Activated T-cell treated with anti-CD3 and anti-CD28 coated beads, Interleukin-2, amount 50 U/mL, for 48 hours (primary cell): ENCODE data around the gene PPIF.
A peak's percentile ranks its signal among the peaks of the same experiment; 100 is the strongest.

ENCODE experiments used
- DNase-seq, 2 experiments: peaks; one replicate each; pipeline ENCODE4 v3.0.0-alpha.2; 2020

PPIF gene

GRCh38 chr10:79313911-79314439 lies 33.3 kb upstream of the PPIF start:
- no peak for DNase-seq

GRCh38 chr10:79314761-79315601 lies 32.3 kb upstream of the PPIF start:
- no peak for DNase-seq

- no peak for DNase-seq
These were observed 31.7 kb upstream of the PPIF start for GRCh38 chr10:79315602-79315920.

GRCh38 chr10:79316671-79317431 lies 30.4 kb upstream of the PPIF start:
- peak in 1 of 2 experiments; percentile 43 for DNase-seq

GRCh38 chr10:79318369-79318768 lies 28.9 kb upstream of the PPIF start:
- no peak for DNase-seq

GRCh38 chr10:79319115-79319771 lies 28.0 kb upstream of the PPIF start:
- DNase-seq = no peak

GRCh38 chr10:79320316-79320715 lies 27.0 kb upstream of the PPIF start:
- DNase-seq = no peak

- peak; percentile 50 to 58 for DNase-seq
These were observed 26.3 kb upstream of the PPIF start for GRCh38 chr10:79320820-79321493.

GRCh38 chr10:79321494-79321882 lies 25.8 kb upstream of the PPIF start:
- no peak for DNase-seq

GRCh38 chr10:79321951-79322350 lies 25.3 kb upstream of the PPIF start:
- DNase-seq = no peak

- DNase-seq = peak; percentile 84 to 85
These were observed 24.4 kb upstream of the PPIF start for GRCh38 chr10:79322616-79323543.

GRCh38 chr10:79323602-79324001 lies 23.7 kb upstream of the PPIF start:
- no peak for DNase-seq

- DNase-seq = no peak
These were observed 23.1 kb upstream of the PPIF start for GRCh38 chr10:79324032-79324695.

- no peak for DNase-seq
These were observed 20.7 kb upstream of the PPIF start for GRCh38 chr10:79326361-79327089.

- no peak for DNase-seq
These were observed 20.2 kb upstream of the PPIF start for GRCh38 chr10:79327090-79327457.

- DNase-seq = no peak
These were observed 19.0 kb upstream of the PPIF start for GRCh38 chr10:79328147-79328701.

- no peak for DNase-seq
These were observed 18.3 kb upstream of the PPIF start for GRCh38 chr10:79328737-79329504.

GRCh38 chr10:79329529-79329928 lies 17.7 kb upstream of the PPIF start:
- no peak for DNase-seq

GRCh38 chr10:79331226-79331625 lies 16.0 kb upstream of the PPIF start:
- no peak for DNase-seq
